Osteocyte (in vitro differentiated cells): ENCODE data around the gene FANCC. TPM values are rescaled to one million over a fixed set of nuclear protein-coding genes. Genes with fewer than 3 reads are reported as not detected.
"Not testable (repeated sequence)": the region's sequence is repeated elsewhere in the genome, so short reads cannot be mapped to it uniquely, and the experiment has no call there.

Experiments used
- DNase-seq: peaks from one replicate; pipeline ENCODE4 v3.0.0; 2021; ENCODE audit warnings: mixed read lengths; ENCODE audit not compliant: unreplicated experiment; ENCODE audit errors: extremely low spot score
- H3K27ac Mint-ChIP-seq: one replicate; pipeline ENCODE4 v1.8.0; 2021; ENCODE audit warnings: mild to moderate bottlenecking, mixed read lengths; ENCODE audit not compliant: unreplicated experiment
- H3K27me3 Mint-ChIP-seq: one replicate; pipeline ENCODE4 v1.8.0; 2021; ENCODE audit warnings: mixed read lengths; ENCODE audit not compliant: unreplicated experiment
- H3K36me3 Mint-ChIP-seq: one replicate; pipeline ENCODE4 v1.8.0; 2021; ENCODE audit warnings: mixed read lengths; ENCODE audit not compliant: unreplicated experiment
- H3K4me1 Mint-ChIP-seq: one replicate; pipeline ENCODE4 v1.8.0; 2021; ENCODE audit warnings: mixed read lengths; ENCODE audit not compliant: unreplicated experiment
- H3K4me3 Mint-ChIP-seq: one replicate; pipeline ENCODE4 v1.8.0; 2021; ENCODE audit warnings: mild to moderate bottlenecking, moderate library complexity, mixed read lengths; ENCODE audit not compliant: unreplicated experiment
- H3K9me3 Mint-ChIP-seq: one replicate; pipeline ENCODE4 v1.8.0; 2021; ENCODE audit warnings: mixed read lengths; ENCODE audit not compliant: unreplicated experiment
- total RNA-seq: library from RNA; stranded (reverse); gene quantifications from 2 replicates; pipeline ENCODE4 v1.2.1, GENCODE V29; 2021
- TF ChIP-seq, protein P1 (sequence below): fragments of 200-600 bp; sonication (generic); IDR thresholded peaks from 2 replicates; pipeline ENCODE4 v1.5.0; 2021; ENCODE audit warnings: antibody characterized with exemption, mild to moderate bottlenecking, moderate library complexity

The FANCC gene
- total RNA-seq, 1 donor from 2014 or later: 12.3 TPM

DNA sequence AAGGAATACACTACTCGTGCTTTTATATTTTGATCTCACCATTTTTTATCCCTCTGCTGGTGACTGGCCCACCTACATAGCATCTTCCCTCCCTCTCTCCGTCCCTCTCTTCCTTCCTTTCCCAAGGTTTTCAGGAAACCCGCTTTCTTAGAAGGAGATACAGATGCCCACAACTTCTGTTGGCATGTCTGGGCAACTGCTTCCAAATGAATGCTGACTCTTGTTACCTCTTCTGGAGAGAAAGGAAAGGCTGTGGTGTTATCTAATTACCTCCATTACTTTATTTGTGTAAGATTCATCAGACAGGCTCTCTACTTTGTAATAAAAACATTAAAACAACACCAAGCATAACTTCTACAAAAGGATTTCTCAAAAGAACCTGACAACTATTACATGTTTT lies 20.2 kb downstream of the FANCC start:
- Mint-ChIP-seq H3K4me1 (peaks cover 30% of the 10 kb centered on the region), H3K27ac (peak overlapping the region; percentile 74), H3K27me3 (no peaks in the 10 kb centered on the region), H3K36me3 (no peaks in the 10 kb centered on the region), H3K9me3 (no peaks in the 10 kb centered on the region), H3K4me3 (no peak overlapping the region)
- no peak for DNase-seq
- TF ChIP-seq, protein P1, sequence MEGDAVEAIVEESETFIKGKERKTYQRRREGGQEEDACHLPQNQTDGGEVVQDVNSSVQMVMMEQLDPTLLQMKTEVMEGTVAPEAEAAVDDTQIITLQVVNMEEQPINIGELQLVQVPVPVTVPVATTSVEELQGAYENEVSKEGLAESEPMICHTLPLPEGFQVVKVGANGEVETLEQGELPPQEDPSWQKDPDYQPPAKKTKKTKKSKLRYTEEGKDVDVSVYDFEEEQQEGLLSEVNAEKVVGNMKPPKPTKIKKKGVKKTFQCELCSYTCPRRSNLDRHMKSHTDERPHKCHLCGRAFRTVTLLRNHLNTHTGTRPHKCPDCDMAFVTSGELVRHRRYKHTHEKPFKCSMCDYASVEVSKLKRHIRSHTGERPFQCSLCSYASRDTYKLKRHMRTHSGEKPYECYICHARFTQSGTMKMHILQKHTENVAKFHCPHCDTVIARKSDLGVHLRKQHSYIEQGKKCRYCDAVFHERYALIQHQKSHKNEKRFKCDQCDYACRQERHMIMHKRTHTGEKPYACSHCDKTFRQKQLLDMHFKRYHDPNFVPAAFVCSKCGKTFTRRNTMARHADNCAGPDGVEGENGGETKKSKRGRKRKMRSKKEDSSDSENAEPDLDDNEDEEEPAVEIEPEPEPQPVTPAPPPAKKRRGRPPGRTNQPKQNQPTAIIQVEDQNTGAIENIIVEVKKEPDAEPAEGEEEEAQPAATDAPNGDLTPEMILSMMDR: no peak

DNA sequence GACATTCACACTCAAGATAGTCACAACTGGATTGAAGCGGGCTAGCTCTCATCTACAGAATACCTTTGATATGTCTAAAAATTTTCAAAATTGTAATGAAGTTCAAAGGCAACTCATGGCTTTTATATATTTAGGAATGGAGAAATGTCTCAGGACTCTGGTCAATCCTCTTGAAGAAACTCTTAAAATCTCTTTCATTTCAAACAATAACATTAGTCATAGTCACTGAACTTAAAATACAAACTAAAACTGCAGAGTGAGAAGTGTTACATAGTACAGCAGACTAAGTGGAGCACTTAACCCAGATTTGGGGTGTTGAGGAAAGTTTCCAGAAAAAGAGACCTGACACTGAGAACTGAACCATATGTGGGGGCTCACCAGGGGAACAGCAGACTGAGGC lies 20.7 kb downstream of the FANCC start:
- no peak for DNase-seq
- TF ChIP-seq, protein P1: no peak
- Mint-ChIP-seq H3K4me1 (peaks cover 30% of the 10 kb centered on the region), H3K4me3 (no peak overlapping the region), H3K27me3 (no peaks in the 10 kb centered on the region), H3K36me3 (peaks cover 2% of the 10 kb centered on the region), H3K9me3 (peaks cover 3% of the 10 kb centered on the region), H3K27ac (no peak overlapping the region)

DNA sequence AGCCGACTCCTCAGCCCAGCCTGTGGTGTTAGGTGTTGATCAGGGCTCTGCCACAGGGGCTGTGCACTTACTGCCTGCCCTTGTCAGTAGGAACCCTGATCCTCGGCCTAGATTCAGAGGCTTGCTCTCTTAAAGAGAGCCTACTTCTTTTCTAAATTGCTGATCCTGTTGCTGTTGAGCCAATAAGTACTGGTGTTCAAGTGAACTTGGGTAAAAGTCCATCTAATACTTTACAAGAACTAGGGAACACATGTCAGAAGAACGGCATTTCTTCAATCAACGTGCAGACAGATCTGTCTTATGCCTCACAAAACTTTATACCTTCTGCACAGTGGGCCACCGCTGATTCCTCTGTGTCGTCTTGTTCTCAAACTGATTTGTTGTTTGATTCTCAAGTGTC lies 24.2 kb downstream of the FANCC start:
- peaks cover 20% of the 10 kb centered on the region for H3K4me1 Mint-ChIP-seq
- not testable (repeated sequence) for H3K27ac Mint-ChIP-seq, DNase-seq, H3K4me3 Mint-ChIP-seq, H3K27me3 Mint-ChIP-seq, H3K36me3 Mint-ChIP-seq, H3K9me3 Mint-ChIP-seq

DNA sequence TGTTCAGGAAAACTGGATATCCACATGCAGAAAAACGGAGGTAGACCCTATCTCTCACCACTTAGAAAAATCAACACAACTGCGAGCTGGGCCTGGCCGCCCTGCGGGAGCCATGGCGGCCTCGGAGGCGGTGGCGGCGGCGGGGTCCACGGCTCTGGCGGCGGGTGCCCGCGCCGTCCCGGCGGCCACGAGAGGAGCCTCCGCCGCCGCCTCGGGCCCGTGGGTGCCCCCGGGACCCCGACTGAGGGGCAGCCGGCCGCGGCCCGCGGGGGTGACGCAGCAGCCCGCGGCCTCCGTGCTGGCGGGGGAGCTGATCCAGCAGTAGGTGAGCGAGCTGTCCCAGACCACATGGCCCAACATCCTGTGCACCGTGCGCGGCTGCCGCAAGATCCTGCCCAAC lies 25.3 kb downstream of the FANCC start:
- no peak for DNase-seq
- Mint-ChIP-seq H3K4me1 (peaks cover 10% of the 10 kb centered on the region), H3K27me3 (no peaks in the 10 kb centered on the region), H3K36me3 (peaks cover 2% of the 10 kb centered on the region), H3K27ac (no peak overlapping the region), H3K9me3 (peaks cover 4% of the 10 kb centered on the region), H3K4me3 (no peak overlapping the region)
- TF ChIP-seq, protein P1: no peak

DNA sequence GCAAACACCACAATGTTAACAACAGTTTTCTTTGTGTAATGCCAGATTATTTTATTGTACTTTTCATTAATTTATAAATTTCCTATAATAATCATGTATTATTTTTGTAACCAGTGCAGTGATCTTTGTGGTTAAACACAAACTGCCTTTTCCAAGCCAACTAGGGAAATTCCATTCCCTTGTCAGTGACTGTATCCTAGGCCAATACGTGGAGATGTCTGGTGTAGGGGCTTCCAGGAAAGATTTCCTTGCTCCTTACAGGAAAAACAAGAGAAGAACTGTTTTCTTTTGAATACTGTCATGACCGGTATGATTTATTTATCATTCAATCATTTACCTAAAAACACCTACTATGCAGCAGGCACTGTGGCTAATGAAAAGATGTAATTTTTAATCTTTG lies 31.4 kb downstream of the FANCC start:
- H3K27ac Mint-ChIP-seq: no peak overlapping the region
- DNase-seq: no peak
- no peaks in the 10 kb centered on the region for H3K36me3 Mint-ChIP-seq
- no peaks in the 10 kb centered on the region for H3K27me3 Mint-ChIP-seq
- peaks cover 17% of the 10 kb centered on the region for H3K4me1 Mint-ChIP-seq
- H3K9me3 Mint-ChIP-seq: peaks cover under 1% of the 10 kb centered on the region
- TF ChIP-seq, protein P1: no peak
- no peak overlapping the region for H3K4me3 Mint-ChIP-seq

DNA sequence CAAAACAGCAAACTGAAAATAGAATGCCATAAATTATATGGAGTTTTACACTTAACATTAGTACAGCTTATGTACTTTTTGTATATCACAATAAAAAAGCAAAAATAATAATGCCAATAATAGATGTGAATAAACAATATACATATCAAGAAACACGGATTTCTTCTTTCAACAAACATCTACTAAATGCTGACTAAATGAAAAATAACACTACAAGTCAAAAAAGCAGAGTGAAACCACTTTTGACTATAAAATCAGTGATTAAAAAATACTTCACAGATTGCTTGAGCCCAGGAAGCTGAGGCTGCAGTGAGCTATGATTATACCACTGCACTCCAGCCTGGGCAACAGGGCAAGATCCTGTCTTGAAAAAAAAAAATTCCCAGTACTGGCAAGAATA lies 32.2 kb downstream of the FANCC start:
- TF ChIP-seq, protein P1: no peak
- Mint-ChIP-seq H3K27ac (no peak overlapping the region), H3K4me1 (peaks cover 17% of the 10 kb centered on the region)

More for the DNA sequence above, 32.2 kb downstream of the FANCC start:
- H3K36me3 Mint-ChIP-seq: peaks cover 6% of the 10 kb centered on the region
- H3K27me3 Mint-ChIP-seq: no peaks in the 10 kb centered on the region
- H3K9me3 Mint-ChIP-seq: peaks cover 9% of the 10 kb centered on the region
- H3K4me3 Mint-ChIP-seq: no peak overlapping the region
- no peak for DNase-seq
